GM19238 (cell line): ENCODE data around the gene HEBP1.
"Not testable (repeated sequence)": the region's sequence is repeated elsewhere in the genome, so short reads cannot be mapped to it uniquely, and the experiment has no call there.

Experiments used
- DNase-seq: peaks from one replicate; pipeline ENCODE4 v3.0.0; 2011; ENCODE audit warnings: low spot score; ENCODE audit not compliant: insufficient read length

The HEBP1 gene, protein sequence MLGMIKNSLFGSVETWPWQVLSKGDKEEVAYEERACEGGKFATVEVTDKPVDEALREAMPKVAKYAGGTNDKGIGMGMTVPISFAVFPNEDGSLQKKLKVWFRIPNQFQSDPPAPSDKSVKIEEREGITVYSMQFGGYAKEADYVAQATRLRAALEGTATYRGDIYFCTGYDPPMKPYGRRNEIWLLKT

DNA sequence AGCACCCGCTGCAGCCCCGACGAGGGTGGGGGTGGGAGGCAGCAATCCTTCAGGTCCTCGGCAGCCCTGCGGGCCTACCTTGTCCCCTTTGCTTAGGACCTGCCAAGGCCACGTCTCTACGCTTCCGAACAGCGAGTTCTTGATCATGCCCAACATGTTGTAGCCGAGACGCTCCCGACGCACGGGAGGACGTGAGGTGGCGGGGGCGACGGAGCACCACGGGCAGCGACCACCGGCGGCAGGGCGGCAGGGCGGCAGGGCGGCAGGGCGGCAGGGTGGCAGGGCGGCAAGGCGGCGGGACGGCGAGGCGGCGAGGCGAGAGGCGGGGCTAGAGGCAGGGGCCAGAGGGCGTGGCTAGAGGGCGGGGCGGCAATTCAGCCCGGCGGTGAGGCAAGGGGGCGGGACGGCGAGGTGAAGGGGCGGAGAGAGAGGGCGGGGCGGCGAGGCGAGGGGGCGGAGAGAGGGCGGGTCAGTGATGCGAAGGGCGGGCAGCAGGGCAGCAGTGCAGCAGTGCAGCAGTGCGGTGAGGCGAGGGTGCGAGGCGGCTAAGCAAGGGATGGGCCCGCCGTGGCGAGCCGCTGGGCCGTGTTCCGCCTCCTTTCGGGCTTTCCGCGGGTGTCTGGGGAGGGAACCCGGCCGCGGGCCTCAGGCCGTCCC is at the start of gene HEBP1:
TSS of gene HEBP1 (minus strand) at position 307 of the 657 bp plus-strand sequence. CDS start at position 156, 151 bp downstream.
- DNase-seq: peak; percentile 86

DNA sequence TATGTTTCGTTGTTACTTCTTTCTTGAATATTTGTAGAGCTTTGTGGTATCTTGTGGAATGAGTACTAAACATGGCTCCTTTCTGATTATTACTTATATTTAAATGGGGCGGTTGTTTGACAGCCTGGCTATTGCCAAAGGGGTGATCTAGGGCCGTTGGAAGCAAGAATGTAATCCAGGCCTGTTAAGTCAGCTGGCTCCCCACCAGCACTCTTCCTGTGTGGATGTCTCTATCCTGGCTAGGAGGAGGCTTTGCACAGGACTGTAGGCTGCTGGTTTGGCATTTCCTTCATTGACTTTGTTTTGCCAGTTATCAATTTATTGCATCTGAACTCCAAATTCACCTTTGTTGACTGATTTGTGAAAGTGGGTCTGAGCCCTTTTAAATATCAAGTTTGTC is 49.8 kb upstream of the HEBP1 start:
- no peak for DNase-seq

DNA sequence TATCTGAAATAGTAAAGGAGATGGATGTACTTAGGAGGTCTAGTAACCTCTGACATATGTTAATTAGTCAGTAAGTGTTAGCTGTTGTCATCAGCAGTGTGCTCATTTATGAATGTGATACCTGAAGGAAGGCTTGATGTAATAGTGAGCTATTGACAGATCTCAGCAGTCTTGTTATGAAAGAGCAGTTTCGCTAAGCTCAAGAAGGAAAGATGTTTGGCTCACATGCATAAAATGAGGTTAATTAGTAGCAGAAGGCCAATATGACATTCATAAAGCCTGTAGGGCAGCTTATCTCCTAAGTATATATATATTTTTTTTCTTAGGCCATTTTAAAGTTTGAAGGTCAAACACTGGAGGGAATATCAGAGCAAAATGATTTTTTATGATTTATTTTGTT is 46.9 kb upstream of the HEBP1 start:
- no peak for DNase-seq

DNA sequence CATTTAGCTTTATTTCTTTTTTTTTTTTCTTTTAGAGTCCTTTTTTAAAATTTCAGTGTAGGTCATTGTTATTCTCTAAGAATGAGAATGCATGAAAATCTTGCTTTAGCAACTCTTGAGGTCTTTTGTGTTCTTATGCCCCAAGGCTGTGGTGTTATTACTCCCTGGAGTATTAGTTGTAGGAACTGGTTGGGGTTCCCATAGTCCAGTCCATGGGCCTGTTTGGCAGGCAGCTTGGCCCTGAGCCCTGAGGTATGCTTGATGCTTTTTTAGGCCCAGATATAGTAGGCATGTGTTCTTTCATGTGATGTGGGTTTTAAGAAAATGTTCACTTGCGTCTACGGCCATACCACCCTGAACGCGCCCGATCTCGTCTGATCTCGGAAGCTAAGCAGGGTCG is 45.8 kb upstream of the HEBP1 start:
- DNase-seq: no peak

DNA sequence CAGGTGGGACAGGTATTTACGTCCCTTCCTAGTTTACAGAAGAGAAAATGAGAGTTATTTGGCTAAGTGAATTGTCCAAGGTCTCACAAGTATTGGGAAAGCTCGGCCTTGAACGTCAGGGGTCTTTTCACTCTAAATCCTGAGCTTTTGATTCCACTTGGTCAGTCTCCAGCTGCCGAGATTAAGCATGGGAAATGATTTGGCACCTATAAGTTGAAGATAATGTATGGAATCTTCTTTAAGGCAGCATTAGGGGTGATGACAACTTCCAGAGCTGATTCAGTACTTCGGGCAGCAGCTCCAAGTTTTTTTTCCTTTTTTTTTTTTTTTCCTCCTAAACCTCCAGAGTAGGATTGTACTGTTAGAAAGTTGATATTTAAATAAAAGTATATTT is 44.8 kb upstream of the HEBP1 start:
- no peak for DNase-seq

DNA sequence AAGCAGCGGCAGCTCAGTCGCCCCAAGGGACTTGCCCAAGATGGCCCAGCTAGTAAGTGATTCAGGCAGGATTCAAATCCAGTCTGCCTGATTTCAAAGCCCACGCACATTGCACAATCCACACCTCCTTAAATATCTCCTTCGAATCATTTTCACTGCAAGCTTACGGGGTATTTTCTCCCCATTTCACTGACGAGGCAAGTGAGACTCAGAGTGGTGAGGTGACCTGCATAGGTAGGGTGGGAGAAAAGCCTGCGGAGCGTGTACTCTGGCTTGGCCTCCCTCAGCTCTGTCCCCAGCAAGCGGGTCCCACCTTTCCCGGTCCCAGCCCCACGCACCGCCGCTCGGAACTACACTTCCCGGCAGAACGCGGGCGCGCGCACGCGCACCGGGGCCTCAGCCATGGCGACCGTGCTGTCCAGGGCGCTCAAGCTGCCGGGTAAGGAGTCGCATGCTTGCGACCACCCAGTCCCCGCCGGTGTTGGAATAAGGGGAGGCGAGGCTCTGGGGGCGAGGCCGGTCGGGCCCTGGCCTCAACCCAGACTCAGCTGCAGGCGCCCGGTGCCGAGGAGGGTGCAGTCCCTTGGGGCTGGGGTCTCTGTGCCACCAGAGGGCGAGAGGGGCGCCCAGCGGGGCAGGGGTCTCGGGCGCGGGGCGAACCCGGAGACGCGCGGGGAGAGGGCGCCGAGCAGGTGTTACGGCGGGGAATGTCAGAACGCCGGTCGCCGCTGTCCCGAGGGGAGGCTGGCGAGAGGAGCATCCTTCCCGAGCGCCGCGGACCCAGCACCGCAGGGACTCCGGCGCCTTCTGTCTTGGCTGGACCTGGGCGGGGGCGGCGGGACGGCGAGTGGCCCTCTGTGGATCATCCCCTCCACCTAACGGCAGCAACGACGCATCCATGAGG is 44.2 kb upstream of the HEBP1 start, which contains the start of gene FAM234B:
TSS of gene FAM234B (plus strand) at position 380 of the 904 bp plus-strand sequence. CDS start at position 403, 23 bp downstream.
- peak; percentile 73 for DNase-seq

DNA sequence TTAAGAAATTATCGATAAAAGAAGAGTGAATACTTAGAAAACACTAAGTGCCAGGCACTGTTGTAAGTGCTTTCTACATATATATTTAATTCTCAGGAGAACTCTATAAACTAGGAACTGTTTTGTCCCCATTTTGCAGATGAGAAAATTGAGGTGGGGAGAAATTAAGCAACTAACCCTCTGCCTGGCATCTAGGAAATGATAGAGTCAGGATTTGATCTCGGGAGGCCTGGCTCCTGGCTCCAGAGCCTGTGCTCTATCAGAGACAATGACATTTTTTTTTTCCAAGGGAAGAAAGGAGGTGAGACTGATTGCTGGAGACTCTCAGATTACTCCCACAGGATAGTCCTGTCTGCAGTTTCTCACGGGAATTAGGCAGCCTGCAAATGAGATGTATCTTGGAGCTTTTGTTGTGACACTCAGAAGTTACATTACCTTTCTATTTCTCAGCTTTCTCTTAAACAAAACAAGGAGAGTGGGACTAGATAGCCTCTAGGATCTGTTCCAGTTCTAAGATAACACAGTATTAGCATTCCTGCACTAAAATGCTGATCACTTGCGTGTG is 42.7 kb upstream of the HEBP1 start:
- no peak for DNase-seq

DNA sequence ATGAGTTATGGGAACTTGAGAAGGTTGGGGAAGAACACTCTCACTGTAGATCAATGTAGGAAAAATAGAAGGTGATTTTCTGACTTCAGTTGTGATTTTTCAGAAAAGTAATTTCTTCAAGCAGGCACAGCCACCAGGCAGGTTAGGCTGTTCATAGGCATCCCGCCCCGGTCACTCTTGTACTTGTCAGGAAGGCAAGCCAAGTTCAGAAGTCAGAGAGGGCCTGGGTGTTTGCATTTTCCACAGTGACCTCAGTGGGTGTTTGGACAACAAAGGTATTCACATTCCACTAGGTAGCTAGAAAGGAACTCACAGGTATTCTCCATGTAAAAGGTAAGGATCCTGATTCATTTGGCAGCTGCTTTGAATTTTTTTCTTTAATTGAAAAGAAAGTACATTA is 41.2 kb upstream of the HEBP1 start:
- no peak for DNase-seq

DNA sequence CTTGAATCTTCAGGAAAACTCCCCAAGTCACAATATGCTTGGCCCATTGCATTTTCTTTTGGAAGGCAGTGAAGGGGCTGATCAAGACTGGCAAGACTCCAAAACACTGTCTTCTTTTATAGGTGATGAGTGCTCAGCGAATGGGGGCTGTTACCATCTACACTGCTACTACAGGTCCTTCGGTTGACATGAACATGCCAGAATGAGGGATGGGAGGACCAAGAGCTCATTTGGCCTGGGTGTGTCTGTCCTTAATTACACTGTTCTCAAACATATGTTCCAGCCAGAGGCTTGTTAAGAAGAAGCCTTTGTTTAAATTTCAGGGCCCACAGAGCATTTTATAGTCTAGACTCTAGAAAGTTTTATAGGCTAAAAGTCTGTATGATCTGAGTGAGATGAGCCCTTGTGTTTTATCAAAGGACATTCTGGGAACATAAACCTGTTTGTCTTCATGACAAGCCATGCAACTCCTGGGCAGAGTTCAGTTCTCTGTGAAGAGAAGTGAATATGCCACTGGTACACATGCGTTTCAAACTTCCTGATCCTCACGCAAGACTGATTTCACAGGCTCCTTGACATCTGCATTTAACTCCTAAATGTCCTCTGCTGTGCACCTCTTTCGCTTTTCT is 39.4 kb upstream of the HEBP1 start:
- no peak for DNase-seq

DNA sequence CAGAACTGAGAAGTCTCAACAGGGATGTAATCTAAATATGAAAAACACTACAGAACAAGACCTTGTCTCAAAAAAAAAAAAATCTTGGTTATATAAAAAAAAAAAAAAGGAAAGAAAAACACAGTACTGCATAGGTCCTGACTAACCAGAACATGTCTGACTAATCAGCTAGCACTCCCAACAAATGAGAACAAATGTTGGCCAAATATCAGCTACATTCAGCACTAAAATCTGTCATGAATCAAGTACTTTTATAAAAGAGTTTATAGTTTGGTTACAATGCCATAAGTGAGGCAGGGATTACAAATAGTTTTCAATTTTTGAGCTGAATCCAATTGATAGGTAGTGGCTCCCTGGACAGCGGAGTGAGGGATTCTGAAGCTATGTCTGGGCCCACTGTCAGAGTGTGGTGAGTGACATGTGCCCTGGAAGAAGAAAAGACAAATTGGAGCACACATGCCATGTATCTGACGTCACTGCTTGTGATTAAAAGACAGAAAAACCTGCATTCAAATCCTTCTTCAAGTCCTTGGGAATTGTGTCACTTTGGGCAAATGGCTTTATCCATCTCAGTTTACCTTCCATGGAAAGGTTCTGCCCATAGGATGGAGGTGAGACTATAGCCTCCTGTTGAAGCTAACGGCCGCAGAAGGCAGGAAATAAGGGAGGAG is 38.6 kb upstream of the HEBP1 start:
- DNase-seq: no peak

DNA sequence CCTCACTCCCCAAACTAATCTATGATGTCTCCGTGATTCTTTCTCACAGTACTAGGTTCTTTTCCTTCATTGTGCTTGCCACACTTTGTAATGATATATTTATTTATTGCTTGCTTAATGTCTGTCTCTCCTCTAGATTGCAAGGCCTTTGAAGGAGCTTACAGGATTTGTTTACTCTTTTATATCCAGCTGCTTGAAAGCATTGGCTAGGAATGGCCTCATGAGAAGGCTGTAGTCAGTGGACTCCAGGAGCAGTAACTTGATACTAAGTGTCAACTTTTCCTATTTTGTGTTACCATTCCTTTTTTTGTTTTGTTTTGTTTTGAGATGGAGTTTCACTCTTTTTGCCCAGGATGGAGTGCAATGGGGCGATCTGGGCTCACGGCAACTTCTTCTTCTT is 36.8 kb upstream of the HEBP1 start:
- DNase-seq: no peak

DNA sequence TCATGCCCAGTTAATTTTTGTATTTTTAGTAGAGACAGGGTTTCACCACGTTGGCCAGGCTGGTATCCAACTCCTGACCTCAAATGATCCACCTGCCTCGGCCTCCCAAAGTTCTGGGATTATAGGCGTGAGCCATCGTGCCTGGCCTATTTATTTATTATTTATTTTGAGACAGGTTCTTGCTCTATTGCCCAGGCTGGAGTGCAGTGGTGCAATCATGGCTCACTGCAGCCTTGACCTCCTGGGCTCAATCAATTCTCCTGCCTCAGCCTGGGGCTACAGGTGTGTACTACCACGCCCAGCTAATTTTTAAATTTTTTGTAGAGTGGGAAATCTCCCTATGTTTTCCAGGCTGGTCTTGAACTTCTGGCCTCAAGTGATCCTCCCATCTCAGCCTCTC is 35.3 kb upstream of the HEBP1 start:
- not testable (repeated sequence) for DNase-seq

DNA sequence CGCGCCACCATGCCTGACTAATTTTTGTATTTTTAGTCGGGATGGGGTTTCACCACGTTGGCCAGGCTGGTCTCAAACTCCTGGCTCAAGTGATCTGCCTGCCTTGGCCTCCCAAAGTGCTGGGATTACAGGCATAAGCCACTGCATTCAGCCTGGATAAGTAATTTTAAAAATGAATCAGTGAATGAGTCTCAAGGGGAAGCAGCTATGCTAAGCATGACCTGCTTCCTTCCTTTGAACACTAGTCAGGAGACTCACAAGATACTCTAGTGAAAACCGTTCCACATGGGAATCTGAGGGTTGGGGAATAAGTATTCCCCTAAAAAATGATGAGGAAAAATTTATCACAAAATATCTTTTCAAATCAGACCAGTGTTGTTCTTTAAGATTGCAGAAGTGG is 33.4 kb upstream of the HEBP1 start:
- DNase-seq: no peak

DNA sequence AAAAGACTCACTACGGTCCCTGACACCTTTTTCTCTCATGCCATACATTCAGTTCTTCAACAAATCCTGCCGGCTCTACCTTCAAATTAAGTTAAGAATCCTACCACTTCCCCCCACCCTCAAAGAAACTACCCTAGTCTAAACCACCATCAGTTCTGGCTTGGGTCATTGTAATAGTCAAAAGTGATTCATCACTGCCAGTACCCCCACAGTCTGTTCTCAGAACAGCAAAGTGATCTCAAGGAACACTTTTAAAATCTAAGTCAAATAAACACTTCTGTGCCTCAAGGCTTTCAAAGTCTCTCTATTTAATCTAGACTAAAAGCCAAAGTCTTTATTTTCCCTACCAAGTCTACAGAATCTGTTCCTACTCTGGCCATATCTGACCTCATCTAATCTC is 32.1 kb upstream of the HEBP1 start:
- no peak for DNase-seq

DNA sequence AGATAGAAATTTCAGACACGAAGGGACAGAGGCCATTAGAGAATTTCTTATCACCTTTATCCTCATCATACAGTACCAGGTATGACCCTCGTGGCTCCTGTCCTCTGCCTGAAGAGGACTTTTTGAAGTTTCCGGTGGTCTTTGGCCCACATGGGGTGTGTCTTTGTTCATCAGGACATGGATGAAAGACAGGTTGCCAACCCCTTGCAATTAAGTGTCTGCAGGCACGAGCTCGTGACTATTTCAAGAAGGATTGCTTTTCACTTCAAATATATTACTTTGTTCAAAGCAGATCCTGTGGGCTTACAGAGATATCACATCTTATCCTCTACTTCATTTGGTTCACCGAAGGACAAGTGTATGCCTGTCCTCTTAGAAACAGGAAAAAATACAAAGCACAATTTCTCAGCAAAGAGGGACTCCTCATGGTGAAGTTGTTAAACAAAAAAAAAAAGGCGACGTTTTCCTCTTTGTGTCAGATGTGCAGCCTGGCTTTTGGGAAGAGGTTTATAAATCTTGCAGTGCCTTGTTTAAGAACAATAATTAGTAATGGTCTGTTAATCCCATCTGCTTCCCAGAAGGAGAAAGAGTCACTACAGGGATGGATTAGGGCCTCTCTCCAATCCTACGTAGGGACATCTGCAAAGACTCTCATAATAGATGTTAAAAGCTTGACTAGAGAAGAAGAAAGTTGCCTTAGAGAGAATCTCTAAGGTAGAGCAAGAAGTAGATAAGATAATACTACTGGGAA is 30.7 kb upstream of the HEBP1 start:
- DNase-seq: no peak

DNA sequence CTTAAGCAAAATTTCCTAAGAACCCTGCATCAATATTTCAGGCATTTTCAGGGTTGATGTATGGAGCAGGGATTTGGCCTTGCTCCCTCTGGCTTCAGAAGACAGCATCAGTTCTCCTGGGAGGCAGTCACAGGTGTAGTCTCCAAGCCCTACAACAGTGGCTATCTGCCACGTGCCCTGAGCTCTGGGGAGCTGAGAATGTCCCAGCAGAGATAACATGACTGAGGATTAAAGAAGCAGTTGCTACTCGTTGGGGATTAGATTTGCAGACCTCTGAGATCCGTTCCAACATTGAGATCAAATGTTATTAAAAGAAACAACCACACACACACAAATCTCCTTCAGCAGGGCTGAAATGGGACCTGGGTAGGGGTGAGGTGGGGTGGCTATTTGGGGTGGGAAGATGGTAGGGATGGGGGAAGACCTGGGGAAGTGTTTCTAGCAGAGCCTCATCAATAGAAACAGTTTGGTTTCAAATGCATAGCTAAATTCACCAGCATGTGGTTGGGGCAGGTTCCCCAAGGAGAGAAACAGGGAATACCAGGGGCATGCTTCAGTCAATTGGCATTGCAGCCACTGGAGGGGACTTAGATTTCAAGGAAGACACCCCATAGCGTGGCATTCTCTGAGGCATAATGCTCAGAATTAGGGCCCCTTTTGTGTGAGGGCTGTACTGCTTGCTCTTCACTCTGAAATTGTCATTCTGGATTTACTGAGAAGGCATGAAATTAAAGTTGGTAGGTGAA is 28.9 kb upstream of the HEBP1 start:
- no peak for DNase-seq

DNA sequence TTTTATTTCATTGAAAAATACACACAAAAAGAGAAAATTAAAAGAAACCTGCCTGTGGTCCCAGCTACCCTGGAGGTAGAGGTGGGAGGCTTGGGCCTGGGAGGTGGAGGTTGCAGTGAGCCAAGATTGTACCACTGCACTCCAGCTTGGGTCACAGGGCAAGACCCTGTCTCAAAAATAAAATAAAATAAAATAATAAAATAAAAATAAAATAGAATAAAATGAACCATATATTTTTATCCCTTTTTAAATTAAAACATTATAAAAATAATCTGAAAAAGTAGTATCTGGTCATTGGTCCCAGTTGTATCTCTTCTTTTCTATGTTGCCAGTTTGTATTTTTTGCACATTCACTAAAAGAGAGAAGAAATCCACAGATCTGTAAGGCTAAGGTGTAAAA is 27.4 kb upstream of the HEBP1 start:
- no peak for DNase-seq

DNA sequence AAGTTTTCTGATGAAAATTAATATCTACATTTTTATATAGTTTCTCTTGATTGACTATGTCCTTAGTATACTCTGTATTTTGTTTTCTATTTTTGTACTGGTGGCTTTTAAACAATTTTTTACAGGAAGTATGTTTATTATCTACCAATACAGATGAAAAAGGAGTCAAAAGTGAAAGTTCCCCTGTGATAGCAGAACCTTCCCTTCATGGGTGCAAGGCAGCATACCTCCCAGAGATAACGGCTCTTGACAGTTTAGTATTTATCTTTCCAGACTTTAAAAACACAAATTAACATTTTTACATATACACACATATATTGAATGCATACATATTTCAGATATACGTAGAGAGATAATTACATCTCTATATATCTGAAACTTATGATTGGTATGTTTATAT is 27.0 kb upstream of the HEBP1 start:
- DNase-seq: no peak

DNA sequence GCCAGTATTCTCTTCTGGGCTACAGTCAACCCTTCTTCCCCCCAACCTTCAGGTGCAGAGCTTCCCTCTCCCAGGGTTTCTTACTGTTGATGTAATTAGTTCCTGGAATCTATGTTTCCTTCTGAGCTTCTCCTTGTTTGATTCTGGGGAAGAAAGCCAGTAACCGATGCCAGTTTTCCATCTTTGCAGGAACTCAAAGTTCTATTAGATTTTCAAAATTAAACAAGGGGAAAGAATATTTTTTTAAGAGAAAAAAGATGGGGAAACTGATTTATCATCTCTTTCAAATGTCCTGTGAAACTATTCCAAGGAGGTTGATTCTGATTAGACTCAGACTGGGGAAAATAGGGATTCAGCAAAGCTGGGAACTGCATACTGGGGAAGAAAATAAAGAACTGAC is 26.2 kb upstream of the HEBP1 start:
- no peak for DNase-seq

DNA sequence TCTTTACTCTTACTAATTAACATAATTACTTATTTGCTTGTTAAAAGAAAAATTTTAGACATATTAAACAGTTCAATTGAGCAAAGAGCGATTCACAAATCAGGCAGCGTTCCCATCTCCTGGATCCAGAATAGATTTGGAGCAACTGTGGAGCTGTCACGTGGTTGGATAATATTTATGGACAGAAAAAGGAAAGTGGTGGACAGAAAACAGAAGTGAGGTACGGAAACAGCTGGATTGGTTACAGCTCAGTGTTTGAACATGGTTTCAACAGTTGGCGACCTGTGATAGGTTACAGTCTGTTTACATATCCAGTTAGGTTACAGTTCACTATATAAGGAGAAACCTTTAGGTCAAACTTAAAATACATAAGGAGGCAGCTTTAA is 24.5 kb upstream of the HEBP1 start:
- no peak for DNase-seq
